Subcutaneous adipose tissue (tissue), 4 donors: ENCODE results near the gene NPR3. TPM values are rescaled to one million over a fixed set of nuclear protein-coding genes. Genes with fewer than 3 reads are reported as not detected.

ENCODE experiments used
- CTCF ChIP-seq: fragments of 450-650 bp; IDR thresholded peaks from one replicate; pipeline ENCODE4 v1.5.1; 2016; ENCODE audit warnings: low read depth, mild to moderate bottlenecking, control low read depth, antibody characterized with exemption, moderate library complexity
- total RNA-seq, 4 donors: library from RNA; depleted of rRNA; stranded (reverse); fragments of >200 nt; gene quantifications; one replicate each; pipeline ENCODE4 v1.1.0, GENCODE V29; 2016

Gene NPR3
- total RNA-seq, 4 donors from 2014 or later, result 5.6 to 45.4 (median 23.0) TPM

GRCh38 chr5:32722957-32723356 is 11.8 kb downstream of the NPR3 start:
- no peak for TF ChIP-seq CTCF

- no peak for TF ChIP-seq CTCF
These were observed 13.4 kb downstream of the NPR3 start for GRCh38 chr5:32724526-32724925.

- no peak for TF ChIP-seq CTCF
These were observed 15.0 kb downstream of the NPR3 start for GRCh38 chr5:32726086-32726557.

- no peak for TF ChIP-seq CTCF
These were observed 18.5 kb downstream of the NPR3 start for GRCh38 chr5:32729651-32730050.

- TF ChIP-seq CTCF, result no peak
These were observed 22.6 kb downstream of the NPR3 start for GRCh38 chr5:32733590-32734340.

GRCh38 chr5:32734827-32735378 is 23.8 kb downstream of the NPR3 start:
- TF ChIP-seq CTCF, result no peak

- no peak for TF ChIP-seq CTCF
These were observed 24.4 kb downstream of the NPR3 start for GRCh38 chr5:32735512-32735911.
